Sigmoid colon (tissue), 4 donors: ENCODE results near the gene SUSD4.

Experiments used
- CTCF ChIP-seq, 4 experiments: fragments of 450-650 bp in 3 of 4; fragments of 200-600 bp in 1 of 4; IDR thresholded peaks; one replicate each; pipeline ENCODE4 v1.5.1; 2016 to 2019; ENCODE audit warnings: antibody characterized with exemption in 4 of 4, mild to moderate bottlenecking in 3 of 4, moderate library complexity in 2 of 4
- EP300 ChIP-seq, 4 donors: sonication (generic); formaldehyde crosslinking; IDR thresholded peaks; one replicate each; pipeline ENCODE4 v1.6.1; 2017; ENCODE audit warnings: antibody characterized with exemption in 4 of 4
- POLR2A ChIP-seq, 2 donors: fragments of 450-650 bp; IDR thresholded peaks; one replicate each; pipeline ENCODE4 v1.6.1; 2016; ENCODE audit warnings: antibody characterized with exemption in 2 of 2, mild to moderate bottlenecking in 2 of 2, moderate library complexity in 2 of 2
- POLR2AphosphoS5 ChIP-seq, 4 donors: sonication (generic); formaldehyde crosslinking; IDR thresholded peaks; one replicate each; pipeline ENCODE4 v1.6.1; 2017; ENCODE audit warnings: antibody characterized with exemption in 4 of 4

DNA sequence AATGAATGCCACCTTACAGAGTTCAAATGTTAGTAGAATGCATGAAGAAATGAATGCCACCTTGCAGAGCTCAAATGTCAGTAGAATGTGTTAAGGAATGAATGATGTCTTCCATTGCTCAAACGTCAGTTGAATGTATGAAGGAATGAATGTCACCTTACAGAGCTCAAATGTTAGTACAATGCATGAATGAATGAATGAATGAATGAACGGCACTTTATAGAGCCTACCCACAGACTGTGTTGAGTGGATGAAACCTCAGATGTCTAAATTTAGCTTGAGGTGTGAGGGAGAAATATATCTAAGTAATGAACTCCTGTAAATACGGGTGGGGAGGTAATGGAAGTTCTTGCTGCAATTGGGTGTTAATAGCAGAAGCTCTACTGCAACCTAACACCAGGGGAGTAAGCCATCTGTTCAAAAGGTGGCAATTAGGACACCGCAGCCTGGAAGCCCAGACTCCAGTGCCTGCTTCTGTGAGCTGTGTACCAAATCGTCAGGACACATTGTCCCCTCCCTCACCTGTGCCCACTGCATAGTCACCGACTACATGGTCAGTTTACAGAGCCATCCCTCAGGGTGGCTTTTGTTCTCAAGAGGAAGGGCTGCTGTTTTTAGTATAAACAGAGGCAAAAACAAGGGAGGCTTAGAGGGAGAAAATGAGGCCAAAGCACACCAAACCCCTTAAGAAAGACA is 26.7 kb downstream of the SUSD4 start:
- TF ChIP-seq CTCF (IDR thresholded peaks at IDR 0.05) (no peak), POLR2A (IDR thresholded peaks at IDR 0.05) (no peak), POLR2AphosphoS5 (IDR thresholded peaks at IDR 0.05) (no peak), EP300 (IDR thresholded peaks at IDR 0.05) (no peak)
